MM.1S (cell line): ENCODE data around the gene ALPK3.

Experiments
- CTCF ChIP-seq: fragments of 300-600 bp; sonication (generic); IDR thresholded peaks from 2 replicates; pipeline ENCODE4 v1.5.1; 2016; ENCODE audit warnings: antibody characterized with exemption, low read length, mixed read lengths
- EZH2 ChIP-seq: fragments of 300-600 bp; sonication (generic); optimal IDR thresholded peaks from 2 replicates; pipeline ENCODE3; 2017; ENCODE audit warnings: low read depth, mild to moderate bottlenecking, antibody characterized with exemption, low read length, mixed read lengths
- EZH2phosphoT487 ChIP-seq: fragments of 300-600 bp; sonication (generic); IDR thresholded peaks from 2 replicates; pipeline ENCODE4 v1.6.1; 2018; ENCODE audit warnings: antibody characterized with exemption, low read length

GRCh38 chr15:84903751-84904150, 86.6 kb downstream of the ALPK3 start:
- no peak for TF ChIP-seq CTCF
- no peak for TF ChIP-seq EZH2
- no peak for TF ChIP-seq EZH2phosphoT487
